Measurements from ENCODE around the gene PIGQ.
A peak's percentile ranks its signal among the peaks of the same experiment; 100 is the strongest.

Gene PIGQ

GRCh38 chr16:610513-611381, 41.0 kb downstream of the PIGQ start:
- DNase-seq (peak; percentile 43 to 48 (median 48)), ATAC-seq (replicated peaks) (peak; percentile 85)
- Mint-ChIP-seq H3K36me3 (ENCODE audit: insufficient read depth) (no peaks in the 10 kb centered on the region), H3K27ac (peak overlapping the region in 1 of 2 donors; percentile 89), H3K4me1 (ENCODE audit: low read depth in 2 of 2) (peaks cover 16% of the 10 kb centered on the region in 2 donors), H3K4me3 (no peak overlapping the region), H3K9me3 (no peaks in the 10 kb centered on the region), H3K27me3 (no peaks in the 10 kb centered on the region)

DNA sequence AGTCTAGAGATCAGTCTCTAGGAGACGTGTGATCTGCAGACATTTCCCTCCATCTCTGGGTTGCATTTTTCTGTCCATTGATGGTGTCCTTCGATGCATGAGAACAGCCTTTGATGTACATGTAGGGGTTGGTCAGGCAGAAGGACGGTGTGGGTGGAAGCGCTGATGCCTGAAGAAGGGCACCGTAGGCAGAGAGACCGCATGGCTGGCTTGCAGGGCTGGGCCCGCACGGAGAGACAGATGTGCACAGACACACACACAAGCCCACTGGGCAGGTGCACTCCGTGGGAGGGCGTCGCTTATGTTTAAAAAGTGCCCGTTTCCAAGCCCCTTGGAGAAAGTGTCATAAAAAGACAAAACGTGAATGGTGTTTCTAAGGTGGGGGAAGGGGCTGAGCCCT, 45.4 kb downstream of the PIGQ start:
- no peak for ATAC-seq (replicated peaks)
- H3K9me3 Mint-ChIP-seq, result no peaks in the 10 kb centered on the region

GRCh38 chr16:616733-617586, 47.2 kb downstream of the PIGQ start:
- Mint-ChIP-seq H3K27me3 (no peaks in the 10 kb centered on the region), H3K27ac (no peak overlapping the region), H3K4me3 (no peak overlapping the region), H3K4me1 (ENCODE audit: low read depth in 2 of 2) (peaks cover 0 to 4% of the 10 kb centered on the region in 2 donors), H3K36me3 (ENCODE audit: insufficient read depth) (peaks cover 3% of the 10 kb centered on the region), H3K9me3 (no peaks in the 10 kb centered on the region)
- no peak for ATAC-seq (replicated peaks)
- DNase-seq, result no peak

More for the DNA sequence above, 45.4 kb downstream of the PIGQ start:
- no peaks in the 10 kb centered on the region for H3K27me3 Mint-ChIP-seq
- no peak for DNase-seq
- H3K36me3 Mint-ChIP-seq (ENCODE audit: insufficient read depth), result no peaks in the 10 kb centered on the region
- peaks cover 5 to 7% of the 10 kb centered on the region in 2 donors for H3K4me1 Mint-ChIP-seq (ENCODE audit: low read depth in 2 of 2)
- H3K4me3 Mint-ChIP-seq, result no peak overlapping the region
- no peak overlapping the region for H3K27ac Mint-ChIP-seq

DNA sequence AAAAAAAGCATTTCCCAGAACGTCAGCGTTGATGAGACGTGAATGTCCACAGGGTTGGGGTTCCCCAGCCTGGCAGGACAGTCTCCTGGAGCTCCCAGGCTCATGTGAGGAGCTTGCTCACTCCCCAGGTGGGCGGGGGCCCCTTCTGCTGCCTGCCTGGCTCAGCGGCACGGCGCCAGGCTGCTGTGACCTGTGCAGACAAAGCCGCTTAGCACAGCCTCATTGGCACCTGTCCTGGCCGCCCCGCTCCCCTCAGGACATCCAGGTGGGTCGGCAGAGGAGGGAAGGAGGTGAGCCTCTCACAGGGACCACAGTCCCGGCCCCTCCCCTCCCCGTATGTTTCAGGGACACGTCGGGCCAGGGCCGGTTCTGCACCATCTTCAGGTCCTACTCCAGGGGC, 48.1 kb downstream of the PIGQ start:
- Mint-ChIP-seq H3K27me3 (no peaks in the 10 kb centered on the region), H3K27ac (no peak overlapping the region), H3K9me3 (no peaks in the 10 kb centered on the region), H3K36me3 (ENCODE audit: insufficient read depth) (peaks cover 3% of the 10 kb centered on the region), H3K4me3 (no peak overlapping the region), H3K4me1 (ENCODE audit: low read depth in 2 of 2) (peaks cover 0 to 4% of the 10 kb centered on the region in 2 donors)
- DNase-seq, result no peak
- no peak for ATAC-seq (replicated peaks)

GRCh38 chr16:619476-620100, 49.8 kb downstream of the PIGQ start:
- Mint-ChIP-seq H3K4me3 (no peak overlapping the region), H3K36me3 (ENCODE audit: insufficient read depth) (peaks cover 3% of the 10 kb centered on the region), H3K4me1 (ENCODE audit: low read depth in 2 of 2) (peaks cover 0 to 3% of the 10 kb centered on the region in 2 donors), H3K27me3 (no peaks in the 10 kb centered on the region), H3K9me3 (no peaks in the 10 kb centered on the region), H3K27ac (no peak overlapping the region)
- ATAC-seq (replicated peaks) (no peak), DNase-seq (no peak)

- DNase-seq (no peak), ATAC-seq (replicated peaks) (no peak)
- Mint-ChIP-seq H3K36me3 (ENCODE audit: insufficient read depth) (peaks cover 3% of the 10 kb centered on the region), H3K4me1 (ENCODE audit: low read depth in 2 of 2) (no peaks in the 10 kb centered on the region), H3K27me3 (no peaks in the 10 kb centered on the region), H3K4me3 (no peak overlapping the region), H3K9me3 (no peaks in the 10 kb centered on the region), H3K27ac (no peak overlapping the region)
These were observed 51.1 kb downstream of the PIGQ start for GRCh38 chr16:620700-621525.

- H3K27ac Mint-ChIP-seq, result no peak overlapping the region
- no peak for ATAC-seq (replicated peaks)
- no peak for DNase-seq
- H3K9me3 Mint-ChIP-seq, result no peaks in the 10 kb centered on the region
- H3K4me3 Mint-ChIP-seq, result no peak overlapping the region
- no peaks in the 10 kb centered on the region for H3K27me3 Mint-ChIP-seq
- H3K4me1 Mint-ChIP-seq (ENCODE audit: low read depth in 2 of 2), result no peaks in the 10 kb centered on the region
- peaks cover 3% of the 10 kb centered on the region for H3K36me3 Mint-ChIP-seq (ENCODE audit: insufficient read depth)
These were observed 51.8 kb downstream of the PIGQ start for GRCh38 chr16:621526-622105.

DNA sequence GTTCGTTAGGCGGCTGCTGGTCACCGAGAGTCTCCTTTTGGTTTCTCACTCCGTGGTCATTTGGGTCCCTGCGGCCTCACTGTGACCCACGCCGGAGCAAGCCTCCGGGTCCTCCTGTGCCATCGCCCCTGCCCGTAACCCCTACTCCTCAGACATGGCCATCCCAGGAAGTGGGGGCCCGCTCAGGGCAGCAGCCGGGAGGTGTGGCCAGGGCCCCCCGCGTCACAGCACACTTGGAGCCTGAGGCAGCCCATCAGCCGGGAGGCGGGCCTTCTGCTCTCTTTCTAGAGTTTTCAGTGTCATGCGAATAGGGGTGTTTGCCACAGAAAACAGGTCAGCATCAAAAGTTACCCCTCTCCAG, 53.1 kb downstream of the PIGQ start:
- Mint-ChIP-seq H3K9me3 (no peaks in the 10 kb centered on the region), H3K27ac (no peak overlapping the region), H3K36me3 (ENCODE audit: insufficient read depth) (peaks cover 3% of the 10 kb centered on the region), H3K27me3 (no peaks in the 10 kb centered on the region), H3K4me3 (no peak overlapping the region), H3K4me1 (ENCODE audit: low read depth in 2 of 2) (no peaks in the 10 kb centered on the region)
- no peak for ATAC-seq (replicated peaks)
- DNase-seq, result no peak

DNA sequence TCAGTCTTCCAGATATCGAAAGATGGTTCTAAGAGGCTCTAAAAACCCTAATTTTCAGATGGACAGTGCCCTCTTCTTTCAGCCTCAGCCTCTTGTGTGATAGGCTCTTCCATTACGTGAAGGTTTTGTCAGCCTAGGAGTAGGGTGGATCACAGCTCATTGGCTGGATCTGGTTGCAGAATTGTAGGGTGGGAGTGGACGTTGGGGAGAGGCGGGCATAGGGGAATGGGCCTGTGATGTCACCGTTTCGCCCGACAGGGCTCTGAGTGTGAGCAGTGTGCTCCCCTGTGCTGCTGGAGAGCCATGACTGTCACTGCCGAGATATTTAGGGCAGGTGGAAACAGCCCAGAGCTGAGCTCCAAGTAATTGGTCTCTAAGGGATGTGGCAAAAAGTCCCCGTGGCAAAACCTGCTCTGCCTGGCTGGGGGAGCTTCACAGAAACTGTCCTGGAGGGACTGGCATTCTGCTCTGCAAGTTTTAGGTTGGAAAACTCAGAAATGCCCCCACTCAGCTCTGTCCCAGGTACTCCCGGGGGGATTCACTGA, 54.8 kb downstream of the PIGQ start:
- H3K4me3 Mint-ChIP-seq, result no peak overlapping the region
- no peaks in the 10 kb centered on the region for H3K4me1 Mint-ChIP-seq (ENCODE audit: low read depth in 2 of 2)
- H3K27ac Mint-ChIP-seq, result no peak overlapping the region
- no peak for ATAC-seq (replicated peaks)
- DNase-seq, result no peak
- peaks cover 3% of the 10 kb centered on the region for H3K36me3 Mint-ChIP-seq (ENCODE audit: insufficient read depth)
- no peaks in the 10 kb centered on the region for H3K9me3 Mint-ChIP-seq
- H3K27me3 Mint-ChIP-seq, result no peaks in the 10 kb centered on the region

DNA sequence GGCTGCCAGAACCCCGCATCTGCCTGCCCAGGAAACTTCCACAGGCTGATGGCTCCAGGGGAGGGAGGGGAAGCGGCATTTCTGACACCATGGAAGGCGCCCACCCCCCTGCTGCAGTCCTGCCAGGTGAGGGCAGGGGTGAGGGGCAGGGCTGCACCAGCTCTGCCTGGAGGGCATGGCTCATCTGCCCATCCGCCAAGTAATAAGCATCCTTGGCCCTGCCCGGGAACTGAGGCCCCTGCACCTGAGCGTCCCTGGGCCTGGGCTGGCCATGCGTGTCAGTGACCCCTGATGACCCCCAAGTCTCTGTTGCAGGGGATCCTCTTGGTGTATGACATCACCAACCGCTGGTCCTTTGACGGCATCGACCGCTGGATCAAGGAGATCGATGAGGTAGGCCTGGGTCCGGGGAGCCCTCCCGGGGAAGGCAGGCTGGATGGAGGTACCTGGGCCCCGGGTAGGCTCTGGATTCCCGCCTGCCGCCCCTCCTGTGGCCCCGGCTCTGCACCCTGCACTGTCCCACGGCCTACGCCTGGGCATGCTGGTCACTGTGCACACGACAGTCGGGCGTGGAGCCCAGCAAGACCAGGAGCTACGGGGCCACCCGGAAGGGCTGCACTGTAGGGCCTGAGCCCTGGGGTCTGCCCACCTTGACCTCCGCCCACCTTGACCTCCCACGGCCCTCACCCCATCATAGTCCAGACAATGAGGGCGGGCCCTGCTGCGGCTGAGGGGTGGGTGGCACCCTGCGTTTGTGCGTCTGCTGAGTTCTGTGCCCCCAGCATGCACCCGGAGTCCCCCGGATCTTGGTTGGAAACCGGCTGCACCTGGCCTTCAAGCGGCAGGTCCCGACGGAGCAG, 55.6 kb downstream of the PIGQ start:
- no peak overlapping the region for H3K27ac Mint-ChIP-seq
- no peaks in the 10 kb centered on the region for H3K9me3 Mint-ChIP-seq
- peaks cover 3% of the 10 kb centered on the region for H3K36me3 Mint-ChIP-seq (ENCODE audit: insufficient read depth)
- H3K27me3 Mint-ChIP-seq, result no peaks in the 10 kb centered on the region
- H3K4me1 Mint-ChIP-seq (ENCODE audit: low read depth in 2 of 2), result peaks cover 0 to 3% of the 10 kb centered on the region in 2 donors
- DNase-seq (no peak), ATAC-seq (replicated peaks) (no peak)
- no peak overlapping the region for H3K4me3 Mint-ChIP-seq

DNA sequence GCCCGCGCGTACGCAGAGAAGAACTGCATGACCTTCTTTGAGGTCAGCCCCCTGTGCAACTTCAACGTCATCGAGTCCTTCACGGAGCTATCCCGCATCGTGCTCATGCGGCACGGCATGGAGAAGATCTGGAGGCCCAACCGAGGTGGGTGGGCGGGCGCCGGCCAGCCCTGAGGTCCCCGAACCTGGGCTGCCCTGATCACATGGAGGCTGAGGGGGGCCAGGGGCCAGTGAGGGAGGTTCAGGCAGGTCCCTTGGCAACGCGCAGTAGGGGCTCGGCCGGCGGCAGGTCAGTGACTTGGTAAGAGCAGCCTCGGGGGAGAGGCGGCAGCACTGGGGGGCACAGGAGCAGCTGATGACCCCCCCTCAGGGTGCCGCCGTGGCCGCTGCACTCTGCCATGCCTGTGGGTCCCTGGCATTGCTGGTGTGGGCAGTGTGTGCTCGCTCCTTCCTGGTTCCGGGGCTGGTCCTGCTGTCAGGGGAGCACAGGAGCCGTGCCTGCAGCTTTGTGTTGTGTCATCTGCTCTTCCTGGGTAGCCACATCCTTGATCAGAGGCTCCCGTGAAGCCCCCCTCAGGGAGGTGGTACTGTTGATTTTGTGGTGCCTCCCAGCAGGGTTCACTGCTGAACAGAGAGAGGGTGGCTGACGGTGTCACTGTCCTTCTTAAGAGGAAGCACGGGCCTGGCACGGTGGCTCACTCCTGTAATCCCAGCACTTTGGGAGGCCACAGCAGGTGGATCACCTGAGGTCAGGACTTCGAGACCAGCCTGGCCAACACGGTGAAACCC, 56.4 kb downstream of the PIGQ start:
- H3K27ac Mint-ChIP-seq, result no peak overlapping the region
- H3K9me3 Mint-ChIP-seq, result no peaks in the 10 kb centered on the region
- no peak for ATAC-seq (replicated peaks)
- DNase-seq, result no peak
- peaks cover 0 to 3% of the 10 kb centered on the region in 2 donors for H3K4me1 Mint-ChIP-seq (ENCODE audit: low read depth in 2 of 2)
- H3K4me3 Mint-ChIP-seq, result no peak overlapping the region
- H3K36me3 Mint-ChIP-seq (ENCODE audit: insufficient read depth), result no peaks in the 10 kb centered on the region
- no peaks in the 10 kb centered on the region for H3K27me3 Mint-ChIP-seq
